Medulla oblongata (tissue), 1 donor: ENCODE data around the gene DAPK1.

Experiments used
- DNase-seq: peaks from one replicate; pipeline ENCODE4 v3.0.0-alpha.2; 2015; ENCODE audit errors: extremely low spot score

The DAPK1 gene

DNA sequence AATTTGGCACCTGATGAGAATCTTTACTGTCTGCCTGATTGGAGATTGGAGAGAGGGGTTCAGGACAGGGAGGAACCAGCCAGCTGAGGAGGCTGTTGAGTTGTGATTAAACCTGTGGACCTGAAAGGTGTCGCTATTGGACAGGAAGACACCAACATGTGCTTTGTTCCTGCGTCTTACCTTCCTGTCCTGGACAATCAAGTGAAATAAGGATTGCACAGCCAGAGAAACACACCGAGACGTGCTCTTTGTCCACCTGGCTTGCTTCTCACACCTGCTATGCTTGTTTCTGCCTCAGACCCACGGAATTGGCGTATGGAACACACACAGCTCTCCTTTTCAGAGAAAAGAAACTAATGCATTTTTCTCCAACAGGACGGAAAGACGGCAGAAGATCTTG lies 170.6 kb downstream of the DAPK1 start:
- no peak for DNase-seq

GRCh38 chr9:87668722-87669121 lies 171.1 kb downstream of the DAPK1 start:
- DNase-seq: no peak

DNA sequence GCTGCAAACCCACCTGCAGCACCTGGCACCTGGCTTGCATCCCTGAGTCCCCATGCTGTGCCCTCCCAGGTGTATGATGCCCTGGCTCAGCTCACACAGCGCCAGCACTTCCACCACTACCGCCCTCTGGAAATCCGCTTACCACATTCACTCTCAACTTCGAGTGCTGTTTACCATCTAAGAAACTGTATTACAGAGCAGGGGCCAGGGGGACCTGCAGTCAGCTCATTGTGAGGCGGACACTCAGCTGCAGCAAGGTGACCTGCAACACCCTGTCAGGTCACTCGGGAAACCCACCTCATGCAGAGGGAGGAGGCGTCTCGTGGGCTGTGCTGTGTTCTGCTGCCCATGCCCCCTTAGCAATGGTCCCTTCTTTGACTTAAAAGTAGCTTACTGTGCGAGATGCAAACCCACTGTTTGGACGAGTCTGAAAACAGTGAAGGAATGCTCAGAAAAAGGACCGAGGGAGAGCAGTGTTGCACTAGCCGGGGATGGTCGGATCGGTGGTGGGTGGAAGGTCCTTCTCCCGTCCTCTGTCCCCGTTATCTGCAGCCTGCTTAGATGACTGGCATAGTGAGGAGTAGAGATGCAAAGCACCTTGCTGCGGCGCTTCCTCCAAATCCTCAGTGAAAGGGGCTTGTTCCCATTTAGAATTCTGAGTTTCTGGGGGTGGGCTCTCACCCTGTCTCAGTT lies 173.1 kb downstream of the DAPK1 start:
- DNase-seq: no peak

DNA sequence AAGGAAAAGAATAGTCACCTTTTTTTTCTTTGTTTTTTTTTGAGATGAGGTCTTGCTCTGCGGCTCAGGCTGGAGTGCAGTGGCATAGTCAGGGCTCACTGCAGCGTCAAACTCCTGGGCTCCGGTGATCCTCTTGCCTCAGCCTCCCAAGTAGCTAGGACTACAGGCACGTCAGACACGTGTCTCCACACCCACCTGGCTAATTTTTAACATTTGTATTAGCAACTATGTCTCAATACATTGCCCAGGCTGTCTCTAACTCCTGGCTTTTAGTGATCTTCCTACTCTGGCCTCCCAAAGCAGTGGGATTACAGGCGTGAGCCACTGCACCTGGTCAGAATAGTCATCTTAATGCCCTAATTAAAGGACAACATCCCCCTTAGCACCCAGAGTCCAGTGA lies 173.8 kb downstream of the DAPK1 start:
- no peak for DNase-seq

DNA sequence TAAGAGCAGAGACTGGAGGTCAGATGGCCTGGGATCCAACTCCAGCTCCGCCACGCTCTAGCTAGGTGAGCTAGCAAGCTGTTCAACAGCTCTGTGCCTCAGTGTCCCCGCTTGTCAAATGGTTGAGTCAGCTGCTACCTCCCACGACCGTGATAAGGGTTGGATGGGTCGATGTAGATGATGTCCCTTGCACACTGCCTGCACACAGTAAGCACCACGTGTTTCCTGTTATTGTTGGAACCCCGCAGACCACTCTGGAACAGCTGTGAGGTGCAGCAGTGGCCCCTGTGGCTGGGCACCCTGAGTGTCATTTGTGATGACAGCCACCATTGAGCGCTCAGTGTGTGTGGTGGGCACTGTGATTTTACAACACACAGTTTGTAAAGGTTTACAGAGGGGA lies 174.3 kb downstream of the DAPK1 start:
- no peak for DNase-seq

DNA sequence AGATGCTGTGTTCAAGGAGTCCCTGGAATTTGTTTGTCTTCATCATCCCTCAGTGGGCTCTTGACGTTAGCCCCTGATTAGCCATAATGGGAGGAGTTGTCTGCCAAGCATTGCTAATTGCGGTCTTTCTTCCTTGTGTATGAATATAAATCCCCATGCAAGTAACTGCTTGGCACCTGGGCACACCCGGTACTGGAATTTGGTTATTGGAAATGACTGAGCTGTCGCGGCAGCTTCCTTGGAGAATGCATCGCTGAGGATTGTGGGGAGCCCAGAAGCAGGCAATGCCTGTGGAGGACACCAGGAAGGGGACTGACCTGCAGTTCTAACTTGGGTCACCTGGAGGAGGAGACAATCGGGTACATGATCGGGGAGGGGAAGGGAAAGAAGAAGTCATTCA lies 174.9 kb downstream of the DAPK1 start:
- no peak for DNase-seq

- DNase-seq: no peak
Measured at GRCh38 chr9:87673446-87674120, 175.9 kb downstream of the DAPK1 start.

GRCh38 chr9:87674565-87675299 lies 177.1 kb downstream of the DAPK1 start:
- DNase-seq: no peak

GRCh38 chr9:87675906-87676515 lies 178.3 kb downstream of the DAPK1 start:
- DNase-seq: no peak

DNA sequence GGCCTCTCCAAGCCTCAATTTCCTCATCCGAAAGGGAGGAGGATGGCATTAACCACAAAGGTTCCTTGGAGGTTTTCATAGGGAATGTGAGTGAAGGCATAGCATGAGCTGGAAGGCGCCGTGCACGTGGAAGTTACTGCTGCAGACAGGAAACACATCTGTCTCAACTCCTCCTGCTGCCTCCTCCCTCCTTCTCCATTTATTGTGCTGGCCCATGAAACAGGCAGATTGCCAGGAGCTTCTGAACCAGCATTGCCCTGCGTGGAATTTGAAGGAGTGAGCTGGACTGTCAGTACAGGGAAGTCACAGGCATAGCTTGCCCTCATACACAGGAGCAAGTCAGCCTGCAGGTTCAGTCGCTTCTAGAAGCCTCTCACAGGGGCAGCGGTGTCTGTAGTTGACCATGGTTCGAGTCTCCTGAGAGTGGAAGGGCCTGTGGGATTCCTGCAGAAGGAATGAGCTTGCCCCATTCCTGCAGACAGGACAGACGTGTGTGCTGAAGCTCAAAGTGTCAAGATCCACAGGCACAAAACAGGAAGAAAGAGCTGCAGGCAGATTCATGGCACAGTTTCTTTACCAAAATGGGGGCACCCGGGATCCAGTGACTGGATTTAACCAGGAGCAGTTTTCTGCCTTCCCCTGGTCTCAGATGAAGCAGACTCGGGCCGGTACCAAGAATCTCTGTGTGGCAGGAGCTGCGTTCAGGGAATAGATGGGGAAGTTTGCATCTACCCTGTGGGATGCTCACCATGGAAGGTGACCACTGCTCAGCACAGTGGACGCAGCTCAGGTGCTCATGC lies 179.5 kb downstream of the DAPK1 start:
- peak; percentile 15 for DNase-seq

DNA sequence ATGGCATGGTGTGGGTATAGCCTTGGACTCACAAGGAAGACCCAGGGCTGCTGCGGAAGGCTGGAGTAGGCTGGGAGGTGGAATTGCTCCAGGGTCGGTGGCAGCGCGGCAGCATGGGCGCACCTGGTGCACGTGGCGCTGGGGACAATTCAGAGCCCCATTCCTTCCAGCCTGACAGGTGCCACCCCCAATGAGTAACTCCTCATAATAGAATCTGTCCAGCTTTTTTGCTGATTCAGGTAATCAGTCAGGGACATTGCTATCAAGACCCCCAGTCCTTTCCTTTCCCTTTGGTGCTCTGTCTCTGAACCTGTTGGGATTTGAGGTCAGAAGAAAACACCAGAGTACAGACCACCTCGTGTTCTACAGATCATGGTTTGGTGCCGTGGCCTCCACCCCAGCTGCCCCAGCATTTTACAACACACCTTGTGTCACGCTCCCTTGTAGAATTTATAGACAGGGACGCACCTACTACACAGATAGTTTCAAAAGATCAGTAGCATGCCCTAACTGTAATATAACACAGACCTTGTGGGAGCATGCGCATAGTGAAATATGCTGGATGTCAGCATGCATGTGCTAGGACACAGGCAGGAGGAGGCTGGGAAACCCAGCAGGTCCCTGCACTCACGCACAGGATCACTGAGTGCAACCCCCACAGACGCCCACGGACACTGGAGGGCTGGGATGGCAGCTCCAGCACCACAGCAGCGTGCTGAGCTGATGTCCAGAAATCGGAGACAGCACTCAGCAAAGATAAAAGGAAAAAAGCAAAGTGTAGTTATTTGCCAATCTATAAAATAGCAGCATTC lies 180.3 kb downstream of the DAPK1 start:
- no peak for DNase-seq

GRCh38 chr9:87678650-87679355 lies 181.1 kb downstream of the DAPK1 start:
- peak; percentile 91 for DNase-seq

DNA sequence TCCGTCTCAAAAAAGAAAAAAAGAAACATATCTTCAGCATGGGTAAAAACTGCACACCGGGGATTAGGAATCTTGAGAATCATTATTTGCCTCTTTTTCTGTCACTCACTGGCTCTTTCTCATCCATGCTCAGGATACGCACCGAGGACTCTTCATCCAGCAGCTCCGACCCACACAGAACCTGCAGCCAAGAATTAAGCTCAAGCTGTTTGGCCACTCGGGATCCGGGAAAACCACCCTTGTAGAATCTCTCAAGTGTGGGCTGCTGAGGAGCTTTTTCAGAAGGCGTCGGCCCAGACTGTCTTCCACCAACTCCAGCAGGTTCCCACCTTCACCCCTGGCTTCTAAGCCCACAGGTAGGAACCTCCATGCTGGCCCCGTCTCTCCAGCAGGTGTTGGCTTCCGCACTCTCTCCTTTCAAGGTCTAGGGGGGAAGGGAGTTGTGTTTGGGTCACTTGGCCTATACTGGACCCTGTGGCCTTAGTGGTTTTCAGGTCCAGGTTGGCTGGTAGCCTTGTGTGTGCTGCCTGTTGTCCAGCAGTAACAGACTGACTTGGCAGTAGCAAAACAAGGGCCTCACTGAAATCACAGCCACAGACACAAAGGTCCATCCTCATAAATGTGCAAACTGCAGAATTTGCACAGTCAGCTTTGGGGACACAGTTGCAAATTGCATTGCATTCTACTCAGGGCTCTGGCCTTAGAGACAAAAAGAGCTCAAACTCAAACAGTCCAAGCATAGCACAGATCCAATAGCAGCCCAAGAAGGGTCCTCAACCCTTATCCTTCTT lies 183.8 kb downstream of the DAPK1 start:
- DNase-seq: peak; percentile 11

- no peak for DNase-seq
Measured at GRCh38 chr9:87682085-87682484, 184.4 kb downstream of the DAPK1 start.

- no peak for DNase-seq
Measured at GRCh38 chr9:87682618-87683017, 185.0 kb downstream of the DAPK1 start.

DNA sequence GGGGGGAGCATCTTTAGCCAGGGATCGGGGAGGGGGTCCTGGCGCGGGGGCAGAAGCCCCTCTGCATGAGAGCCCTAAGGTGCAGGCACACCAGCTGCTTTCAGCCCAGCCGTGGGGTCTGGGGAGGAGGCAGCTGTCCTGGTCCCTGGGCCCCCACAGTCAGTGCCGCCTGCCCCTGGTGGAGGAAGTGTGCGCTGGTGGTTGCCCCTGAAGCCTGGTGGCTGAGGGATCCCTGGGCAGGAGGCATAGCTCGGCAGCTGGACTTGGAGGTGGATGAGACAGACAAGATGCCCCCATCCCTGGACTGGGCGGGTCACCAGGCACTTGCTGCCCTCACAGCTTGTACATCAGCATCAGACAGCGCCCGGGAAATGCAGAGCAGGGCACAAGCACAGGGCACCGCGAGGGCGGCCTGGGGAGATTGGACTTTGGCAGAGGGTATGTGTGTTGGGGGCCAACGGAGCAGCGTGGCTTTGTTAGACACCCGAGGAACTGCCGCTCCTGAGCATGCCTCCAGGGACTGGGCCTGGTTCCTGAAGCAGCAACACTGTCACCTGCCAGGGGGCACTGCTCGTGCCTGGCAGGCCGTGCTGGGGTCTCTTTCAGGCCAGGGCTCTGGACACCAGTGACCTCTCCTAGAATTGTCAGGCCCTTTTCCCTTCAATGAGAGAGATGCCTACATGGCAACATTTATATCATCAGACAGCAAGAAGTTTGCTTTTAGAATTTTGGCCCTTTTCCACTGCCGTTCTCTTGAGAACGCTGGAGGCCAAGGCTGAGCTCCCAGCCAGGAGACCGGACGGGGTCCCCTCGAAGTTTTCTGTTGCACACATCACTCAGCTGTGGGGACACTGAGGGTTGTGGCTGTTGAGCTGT lies 186.3 kb downstream of the DAPK1 start:
- peak; percentile 5 for DNase-seq

DNA sequence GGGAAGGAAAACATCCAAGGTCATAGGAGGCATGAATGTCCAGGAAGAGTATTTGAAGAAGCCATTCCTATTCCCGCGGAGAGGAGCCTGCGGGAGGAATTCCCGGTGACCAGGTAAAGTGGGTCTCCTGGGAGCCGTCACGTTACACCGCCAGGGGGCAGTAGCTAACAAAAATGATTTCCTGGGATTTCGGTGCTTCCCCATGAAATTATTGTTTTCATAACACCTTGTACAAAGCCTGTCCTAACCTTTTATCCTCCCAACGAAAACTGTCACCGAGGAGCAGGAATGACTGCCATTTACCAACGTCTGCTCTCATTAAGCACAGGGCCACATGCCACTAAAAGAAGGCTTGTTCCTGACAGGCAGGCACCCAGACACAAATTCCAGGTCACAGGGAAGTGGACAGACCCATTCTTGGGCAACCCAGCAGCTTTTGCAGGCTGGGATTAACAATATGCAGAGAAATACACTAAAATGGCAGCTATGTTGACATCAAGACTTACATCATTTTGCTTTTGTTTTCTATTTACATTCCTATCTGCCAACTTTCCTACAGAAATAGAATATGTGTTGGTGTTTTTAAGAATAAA lies 187.1 kb downstream of the DAPK1 start:
- peak; percentile 62 for DNase-seq

GRCh38 chr9:87685441-87685840 lies 187.8 kb downstream of the DAPK1 start:
- no peak for DNase-seq
